Measurements from ENCODE around the gene SLC30A10. TPM values are rescaled to one million over a fixed set of nuclear protein-coding genes. Genes with fewer than 3 reads are reported as not detected.

The SLC30A10 gene
- total RNA-seq, 1 experiment from 2014 or later, result 0.09 TPM

GRCh38 chr1:219882755-219883154 lies 45.6 kb downstream of the SLC30A10 start:
- peaks cover 7 to 10% of the 10 kb centered on the region in 2 experiments for H3K4me1 Mint-ChIP-seq
- Histone ChIP-seq H2AK5ac (ENCODE audit: insufficient read length, low read length) (no peak overlapping the region), H3K9me3 (ENCODE audit: control insufficient read depth, low read depth, low read length) (no peaks in the 10 kb centered on the region), H3K79me1 (ENCODE audit: insufficient read depth, low read depth, low read length, poor library complexity, severe bottlenecking) (no peaks in the 10 kb centered on the region), H3K4me2 (ENCODE audit: insufficient read depth, insufficient read length, low read length) (no peak overlapping the region), H4K20me1 (ENCODE audit: control insufficient read depth, insufficient read depth, insufficient read length) (no peaks in the 10 kb centered on the region), H2BK5ac (ENCODE audit: insufficient read length, low read length) (no peak overlapping the region), H4K91ac (ENCODE audit: insufficient read length, low read depth, low read length) (no peak overlapping the region), H2BK20ac (ENCODE audit: low read depth, low read length, poor library complexity, severe bottlenecking) (no peak overlapping the region), H3K27ac (ENCODE audit: insufficient read length, low read depth, low read length) (no peak overlapping the region), H4K5ac (ENCODE audit: insufficient read length, low read depth, low read length) (no peak overlapping the region), H3K18ac (ENCODE audit: insufficient read length, low read depth, low read length) (no peak overlapping the region), H3K4me1 (ENCODE audit: insufficient read depth, low read length) (no peaks in the 10 kb centered on the region), H2BK12ac (ENCODE audit: insufficient read length, low read depth, low read length) (no peak overlapping the region), H3T11ph (ENCODE audit: low read length) (no peak overlapping the region), H3K79me2 (ENCODE audit: insufficient read depth, low read length) (no peaks in the 10 kb centered on the region), H2BK15ac (ENCODE audit: low read depth, low read length) (no peak overlapping the region), H3K9ac (ENCODE audit: extremely low read depth, insufficient read length, low read length) (no peak overlapping the region), H2AFZ (ENCODE audit: low read length) (no peak overlapping the region), H3K27me3 (ENCODE audit: insufficient read depth, low read length) (no peaks in the 10 kb centered on the region), H3K14ac (ENCODE audit: insufficient read depth, low read length) (no peak overlapping the region), H2BK120ac (ENCODE audit: low read depth, low read length, poor library complexity, severe bottlenecking) (no peak overlapping the region), H3K23me2 (ENCODE audit: insufficient read length, low read depth, low read length, poor library complexity, severe bottlenecking) (no peaks in the 10 kb centered on the region), H3K4ac (ENCODE audit: low read depth, low read length) (no peak overlapping the region), H4K8ac (replicated peaks; ENCODE audit: insufficient read length, low read depth, low read length) (no peak overlapping the region), H3K56ac (ENCODE audit: insufficient read length, low read depth, low read length) (no peak overlapping the region), H3K23ac (ENCODE audit: insufficient read length, low read depth, low read length) (no peak overlapping the region)
- H3K27me3 Mint-ChIP-seq (ENCODE audit: low read depth), result no peaks in the 10 kb centered on the region; the same call in 1 of the 2 replicates
- no peak overlapping the region for H3K4me3 Mint-ChIP-seq
- no peak overlapping the region; a peak in 1 of 7 replicates for H3K27ac Mint-ChIP-seq
- no peak for TF ChIP-seq CTCF (conservative IDR thresholded peaks at IDR 0.05)
- no CpG with 5 or more reads among the region's 3 CpGs for WGBS (ENCODE audit: extremely low coverage, insufficient read length, low lambda C conversion rate)
- H3K9me3 Mint-ChIP-seq, result peaks cover 8% of the 10 kb centered on the region in 2 experiments
- H3K36me3 Mint-ChIP-seq (ENCODE audit: insufficient read depth in 1 of 3, low read depth in 3 of 3), result peaks cover 0 to 9% (median 0%) of the 10 kb centered on the region in 3 experiments; a peak in 3 of 7 replicates
- no peak for DNase-seq
